Subcutaneous abdominal adipose tissue (tissue), 5 donors: ENCODE data around the gene ANKRD65.
"Not testable (repeated sequence)": the region's sequence is repeated elsewhere in the genome, so short reads cannot be mapped to it uniquely, and the experiment has no call there.

ENCODE experiments used
- H3K27ac ChIP-seq: one replicate; pipeline ENCODE4 v1.7.0; 2013; ENCODE audit warnings: low read depth, mild to moderate bottlenecking, inconsistent platforms, low read length, moderate library complexity
- H3K27me3 ChIP-seq, 5 donors: one replicate each; pipeline ENCODE4 v1.7.0; 2013; ENCODE audit warnings: low read length in 5 of 5, inconsistent platforms in 1 of 5; ENCODE audit not compliant: control insufficient read depth in 5 of 5, insufficient read depth in 4 of 5
- H3K36me3 ChIP-seq, 5 donors: one replicate each; pipeline ENCODE4 v1.7.0; 2013; ENCODE audit warnings: low read length in 5 of 5; ENCODE audit not compliant: control insufficient read depth in 5 of 5, insufficient read depth in 5 of 5
- H3K4me1 ChIP-seq, 5 donors: one replicate each; pipeline ENCODE4 v1.7.0; 2013; ENCODE audit warnings: low read length in 5 of 5, mild to moderate bottlenecking in 3 of 5, moderate library complexity in 1 of 5; ENCODE audit not compliant: control insufficient read depth in 5 of 5, insufficient read depth in 5 of 5
- H3K4me3 ChIP-seq, 5 donors: one replicate each; pipeline ENCODE4 v1.7.0; 2013; ENCODE audit warnings: low read length in 5 of 5, low read depth in 1 of 5
- H3K9ac ChIP-seq, 5 donors: one replicate each; pipeline ENCODE4 v1.7.0; 2013; ENCODE audit warnings: low read length in 5 of 5, mild to moderate bottlenecking in 4 of 5, moderate library complexity in 3 of 5
- H3K9me3 ChIP-seq, 5 donors: one replicate each; pipeline ENCODE4 v1.7.0; 2013; ENCODE audit warnings: low read length in 5 of 5; ENCODE audit not compliant: control insufficient read depth in 5 of 5
- donor health status: healthy.
- donor health status: healthy.
- donor health status: healthy.
- donor health status: healthy.
- donor health status: healthy.

Gene ANKRD65

DNA sequence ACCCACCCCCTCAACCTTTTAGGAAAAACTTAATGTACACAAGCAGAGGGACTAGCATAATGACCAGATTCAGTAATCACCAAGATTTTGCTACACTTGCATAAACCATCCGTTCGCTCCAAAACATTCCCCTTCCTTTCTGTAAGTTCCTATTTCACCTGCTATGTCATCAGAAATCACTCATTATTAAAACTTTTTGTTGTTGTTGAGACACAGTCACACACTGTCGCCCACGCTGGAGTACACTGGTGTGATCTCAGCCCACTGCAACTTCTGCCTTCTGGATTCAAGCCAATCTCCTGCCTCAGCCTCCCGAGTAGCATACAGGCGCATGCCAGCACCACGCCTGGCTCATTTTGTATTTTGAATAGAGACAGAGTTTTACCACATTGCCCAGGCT lies 17.4 kb downstream of the ANKRD65 start:
- no peaks in the 10 kb centered on the region for H3K27me3 ChIP-seq
- no peak overlapping the region for H3K9ac ChIP-seq
- H3K4me1 ChIP-seq = peaks cover 7 to 52% (median 48%) of the 10 kb centered on the region in 5 donors
- peaks cover 0 to 45% (median 40%) of the 10 kb centered on the region in 5 donors for H3K36me3 ChIP-seq
- no peaks in the 10 kb centered on the region for H3K9me3 ChIP-seq
- no peak overlapping the region for H3K27ac ChIP-seq
- H3K4me3 ChIP-seq = no peak overlapping the region

DNA sequence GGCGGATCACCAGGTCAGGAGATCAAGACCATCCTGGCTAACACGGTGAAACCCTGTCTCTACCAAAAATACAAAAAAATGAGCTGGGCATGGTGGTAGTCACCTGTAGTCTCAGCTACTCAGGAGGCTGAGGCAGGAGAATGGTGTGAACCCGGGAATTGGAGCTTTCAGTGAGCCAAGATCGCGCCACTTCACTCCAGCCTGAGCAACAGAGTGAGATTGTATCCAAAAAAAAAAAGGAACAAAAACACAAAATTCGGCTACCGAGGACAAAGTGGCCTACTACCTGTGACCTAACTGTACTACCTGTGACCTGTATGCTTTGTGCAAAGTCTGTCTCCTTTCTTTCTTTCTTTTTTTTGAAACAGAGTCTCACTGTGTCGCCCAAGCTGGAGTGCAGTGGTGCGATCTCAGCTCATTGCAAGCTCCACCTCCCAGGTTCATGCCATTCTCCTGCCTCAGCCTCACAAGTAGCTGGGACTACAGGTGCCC lies 18.1 kb downstream of the ANKRD65 start:
- H3K27ac ChIP-seq = not testable (repeated sequence)

GRCh38 chr1:1402072-1402900 lies 18.8 kb downstream of the ANKRD65 start:
- Histone ChIP-seq H3K4me1 (peaks cover 14 to 54% (median 50%) of the 10 kb centered on the region in 5 donors), H3K27ac (no peak overlapping the region), H3K36me3 (peaks cover 0 to 53% (median 48%) of the 10 kb centered on the region in 5 donors), H3K9ac (no peak overlapping the region), H3K4me3 (no peak overlapping the region), H3K9me3 (no peaks in the 10 kb centered on the region), H3K27me3 (no peaks in the 10 kb centered on the region)

More for the DNA sequence above, 18.1 kb downstream of the ANKRD65 start:
- H3K9me3 ChIP-seq, H3K27me3 ChIP-seq, H3K9ac ChIP-seq, H3K4me3 ChIP-seq: not testable (repeated sequence)
- Histone ChIP-seq H3K4me1 (peaks cover 9 to 52% (median 48%) of the 10 kb centered on the region in 5 donors), H3K36me3 (peaks cover 0 to 46% (median 41%) of the 10 kb centered on the region in 5 donors)

GRCh38 chr1:1401457-1402010 lies 19.5 kb downstream of the ANKRD65 start:
- Histone ChIP-seq H3K9ac (no peak overlapping the region), H3K27ac (no peak overlapping the region), H3K36me3 (peaks cover 0 to 58% (median 50%) of the 10 kb centered on the region in 5 donors), H3K9me3 (no peaks in the 10 kb centered on the region), H3K4me1 (peaks cover 15 to 55% (median 47%) of the 10 kb centered on the region in 5 donors), H3K27me3 (no peaks in the 10 kb centered on the region), H3K4me3 (no peak overlapping the region)

DNA sequence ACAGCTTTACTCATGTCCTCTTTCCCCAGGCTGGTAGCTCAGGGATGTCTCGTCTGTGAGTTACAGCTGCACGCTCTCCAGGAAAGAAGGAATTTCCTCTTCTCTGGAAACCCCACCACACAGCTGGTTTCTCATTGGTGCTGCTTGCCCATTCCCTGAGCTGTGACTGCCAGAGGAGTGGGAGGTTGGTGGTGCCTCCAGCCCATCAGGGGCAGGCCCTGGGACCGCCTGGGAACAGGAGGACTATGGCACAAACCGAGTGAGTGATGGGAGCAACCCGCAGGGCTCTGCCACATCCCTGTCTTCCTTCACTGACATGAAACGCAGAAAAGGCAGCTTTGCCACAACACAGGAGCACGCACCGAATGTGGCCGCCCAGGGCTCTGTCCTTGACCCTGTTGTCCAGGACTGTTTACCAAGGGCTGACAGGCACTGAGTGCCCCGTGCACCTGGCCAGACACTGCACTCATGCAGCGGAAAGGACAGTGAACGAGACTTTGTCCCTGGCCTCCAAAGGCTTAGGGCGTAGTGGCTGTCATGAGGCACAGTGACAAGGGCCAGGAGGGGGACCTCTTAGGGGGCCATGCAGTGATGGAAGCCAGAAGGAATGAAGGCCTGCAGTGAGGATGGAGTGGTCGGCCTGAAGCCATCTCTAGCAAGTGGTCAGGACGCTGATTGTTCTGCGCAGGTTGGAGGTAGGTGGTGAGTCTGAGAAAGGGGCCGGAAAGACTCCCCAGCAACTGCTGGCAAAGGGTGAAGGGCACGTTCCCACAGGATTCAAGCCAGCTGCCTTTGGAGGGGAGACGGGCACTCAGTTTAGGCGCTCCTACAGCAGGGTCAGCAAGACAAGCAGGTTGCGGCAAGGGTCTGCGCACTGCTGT lies 20.3 kb downstream of the ANKRD65 start:
- peak overlapping the region; percentile 77 for H3K27ac ChIP-seq
- H3K4me1 ChIP-seq = peaks cover 15 to 47% (median 40%) of the 10 kb centered on the region in 5 donors
- H3K9me3 ChIP-seq = no peaks in the 10 kb centered on the region
- H3K4me3 ChIP-seq = peak overlapping the region; percentile 82 to 99 (median 94)
- no peaks in the 10 kb centered on the region for H3K27me3 ChIP-seq
- peak overlapping the region in 3 of 5 donors; percentile 84 to 93 (median 90) for H3K9ac ChIP-seq
- peaks cover 0 to 61% (median 50%) of the 10 kb centered on the region in 5 donors for H3K36me3 ChIP-seq

GRCh38 chr1:1399872-1400575 lies 21.1 kb downstream of the ANKRD65 start:
- Histone ChIP-seq H3K36me3 (peaks cover 0 to 62% (median 51%) of the 10 kb centered on the region in 5 donors), H3K4me1 (peaks cover 15 to 42% (median 34%) of the 10 kb centered on the region in 5 donors), H3K27me3 (no peaks in the 10 kb centered on the region), H3K9me3 (no peaks in the 10 kb centered on the region), H3K9ac (peak overlapping the region; percentile 74 to 93 (median 90)), H3K27ac (peak overlapping the region; percentile 77), H3K4me3 (peak overlapping the region; percentile 82 to 99 (median 94))

DNA sequence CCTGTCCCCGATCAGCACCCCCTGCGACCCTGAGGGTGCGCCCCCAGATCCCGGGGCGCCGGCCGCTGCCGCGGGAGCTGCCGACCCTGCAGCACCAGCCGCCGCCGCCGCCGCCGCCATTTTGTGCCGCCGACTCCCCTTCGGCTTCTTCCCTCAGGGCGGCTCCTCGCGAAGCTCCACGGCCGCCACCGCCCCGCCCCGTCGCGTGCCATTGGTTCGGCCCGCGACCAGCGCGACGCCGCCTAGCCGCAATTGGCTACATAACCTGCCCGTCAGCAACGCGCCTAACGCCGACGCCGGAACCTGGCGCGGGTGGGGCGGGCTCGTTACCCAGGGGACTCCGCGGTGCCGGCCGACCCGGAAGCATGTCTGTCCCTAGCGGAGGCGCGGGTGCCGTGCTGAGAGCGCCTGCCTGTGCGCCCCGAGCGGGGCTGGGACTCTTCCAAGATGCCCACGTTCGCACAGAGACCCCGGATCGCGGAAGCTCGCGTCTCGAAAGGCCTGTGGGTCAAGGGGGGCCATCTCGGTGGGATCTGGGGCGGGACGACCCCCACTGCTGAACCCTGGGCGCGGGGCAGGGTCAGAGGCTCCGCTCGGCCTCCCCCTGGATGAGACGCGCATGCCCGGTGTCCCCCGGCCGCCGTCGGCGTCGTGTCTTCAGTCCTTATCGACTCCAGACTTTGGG lies 21.7 kb downstream of the ANKRD65 start, which contains the start of gene CCNL2:
CCNL2 (minus strand) TSS at position 149 of the 685 bp plus-strand sequence; CDS start at position 120, 29 bp downstream.
- Histone ChIP-seq H3K9me3 (no peaks in the 10 kb centered on the region), H3K27ac (peak within 1 kb of the TSS; percentile 77), H3K27me3 (no peaks in the 10 kb centered on the region), H3K4me1 (peaks cover 15 to 42% (median 34%) of the 10 kb centered on the region in 5 donors), H3K36me3 (peaks cover 0 to 61% (median 48%) of the 10 kb centered on the region in 5 donors), H3K4me3 (peak within 1 kb of the TSS; percentile 87 to 99 (median 95)), H3K9ac (peak within 1 kb of the TSS; percentile 84 to 96 (median 90))

GRCh38 chr1:1398677-1399186 lies 22.3 kb downstream of the ANKRD65 start:
- peak overlapping the region; percentile 70 to 99 (median 94) for H3K4me3 ChIP-seq
- H3K4me1 ChIP-seq = peaks cover 15 to 41% (median 34%) of the 10 kb centered on the region in 5 donors
- H3K27me3 ChIP-seq = no peaks in the 10 kb centered on the region
- H3K9me3 ChIP-seq = no peaks in the 10 kb centered on the region
- peak overlapping the region; percentile 26 to 96 (median 90) for H3K9ac ChIP-seq
- peak overlapping the region; percentile 77 for H3K27ac ChIP-seq
- peaks cover 0 to 65% (median 53%) of the 10 kb centered on the region in 5 donors for H3K36me3 ChIP-seq
